ENCODE results near the gene GRM7.

GRM7 gene

GRCh38 chr3:7683426-7683825, 822.5 kb downstream of the GRM7 start:
- no peak for DNase-seq

- no peak for DNase-seq
Measured at GRCh38 chr3:7684182-7684715, 823.3 kb downstream of the GRM7 start.

GRCh38 chr3:7687428-7688147, 826.7 kb downstream of the GRM7 start:
- DNase-seq, result no peak

GRCh38 chr3:7692866-7693265, 832.0 kb downstream of the GRM7 start:
- DNase-seq, result no peak

GRCh38 chr3:7693976-7694375, 833.1 kb downstream of the GRM7 start:
- no peak for DNase-seq

- no peak for DNase-seq
Measured at GRCh38 chr3:7695049-7695448, 834.1 kb downstream of the GRM7 start.

- DNase-seq, result no peak
Measured at GRCh38 chr3:7696320-7696719, 835.4 kb downstream of the GRM7 start.

GRCh38 chr3:7697548-7697947, 836.6 kb downstream of the GRM7 start:
- DNase-seq, result no peak

GRCh38 chr3:7700539-7700938, 839.6 kb downstream of the GRM7 start:
- DNase-seq, result no peak

- no peak for DNase-seq
Measured at GRCh38 chr3:7700977-7701376, 840.1 kb downstream of the GRM7 start.

GRCh38 chr3:7707187-7707586, 846.3 kb downstream of the GRM7 start:
- no peak for DNase-seq

- DNase-seq, result no peak
Measured at GRCh38 chr3:7709376-7710082, 848.6 kb downstream of the GRM7 start.

- DNase-seq, result no peak
Measured at GRCh38 chr3:7710284-7710683, 849.4 kb downstream of the GRM7 start.

- DNase-seq, result no peak
Measured at GRCh38 chr3:7713724-7714123, 852.8 kb downstream of the GRM7 start.

- DNase-seq, result no peak
Measured at GRCh38 chr3:7720649-7721297, 859.9 kb downstream of the GRM7 start.

GRCh38 chr3:7721869-7722268, 861.0 kb downstream of the GRM7 start:
- no peak for DNase-seq

GRCh38 chr3:7728566-7729519, 867.9 kb downstream of the GRM7 start:
- no peak for DNase-seq

- no peak for DNase-seq
Measured at GRCh38 chr3:7733933-7734332, 873.0 kb downstream of the GRM7 start.

- no peak for DNase-seq
Measured at GRCh38 chr3:7734456-7734855, 873.5 kb downstream of the GRM7 start.

- no peak for DNase-seq
Measured at GRCh38 chr3:7737263-7737662, 876.3 kb downstream of the GRM7 start.

GRCh38 chr3:7739754-7740153, 878.8 kb downstream of the GRM7 start:
- DNase-seq, result no peak

- no peak for DNase-seq
Measured at GRCh38 chr3:7740458-7740857, 879.5 kb downstream of the GRM7 start.

GRCh38 chr3:7744850-7745249, 883.9 kb downstream of the GRM7 start:
- no peak for DNase-seq
